ENCODE results near the gene TTC39B. TPM values are rescaled to one million over a fixed set of nuclear protein-coding genes. Genes with fewer than 3 reads are reported as not detected.

The TTC39B gene
- total RNA-seq, 1 donor from 2014 or later = 30.6 TPM

GRCh38 chr9:15211815-15212495, 95.1 kb downstream of the TTC39B start:
- Mint-ChIP-seq H3K36me3 (ENCODE audit: low read depth) (peaks cover 17% of the 10 kb centered on the region), H3K27ac (ENCODE audit: unreplicated experiment) (peak overlapping the region; percentile 78)
- DNase-seq (ENCODE audit: low spot score) = no peak

GRCh38 chr9:15211160-15211814, 95.7 kb downstream of the TTC39B start:
- no peaks in the 10 kb centered on the region for H3K9me3 Mint-ChIP-seq (ENCODE audit: low read depth)
- H3K4me3 Mint-ChIP-seq (ENCODE audit: unreplicated experiment) = no peak overlapping the region
- no peak for DNase-seq (ENCODE audit: low spot score)
- TF ChIP-seq CTCF (IDR thresholded peaks at IDR 0.05) = peak; percentile 99
- H3K36me3 Mint-ChIP-seq (ENCODE audit: low read depth) = peaks cover 17% of the 10 kb centered on the region
- H3K27ac Mint-ChIP-seq (ENCODE audit: unreplicated experiment) = peak overlapping the region; percentile 58
- H3K4me1 Mint-ChIP-seq (ENCODE audit: low read depth) = peaks cover 33% of the 10 kb centered on the region
- H3K27me3 Mint-ChIP-seq (ENCODE audit: low read depth) = no peaks in the 10 kb centered on the region

More at GRCh38 chr9:15211815-15212495, 95.1 kb downstream of the TTC39B start:
- Mint-ChIP-seq H3K27me3 (ENCODE audit: low read depth) (no peaks in the 10 kb centered on the region), H3K9me3 (ENCODE audit: low read depth) (no peaks in the 10 kb centered on the region), H3K4me1 (ENCODE audit: low read depth) (peaks cover 32% of the 10 kb centered on the region), H3K4me3 (ENCODE audit: unreplicated experiment) (no peak overlapping the region)
- peak; percentile 17 for TF ChIP-seq CTCF (IDR thresholded peaks at IDR 0.05)

- no peak overlapping the region for H3K4me3 Mint-ChIP-seq (ENCODE audit: unreplicated experiment)
- H3K9me3 Mint-ChIP-seq (ENCODE audit: low read depth) = no peaks in the 10 kb centered on the region
- no peak overlapping the region for H3K27ac Mint-ChIP-seq (ENCODE audit: unreplicated experiment)
- peaks cover 15% of the 10 kb centered on the region for H3K36me3 Mint-ChIP-seq (ENCODE audit: low read depth)
- no peak for DNase-seq (ENCODE audit: low spot score)
- no peak for TF ChIP-seq CTCF (IDR thresholded peaks at IDR 0.05)
- no peaks in the 10 kb centered on the region for H3K27me3 Mint-ChIP-seq (ENCODE audit: low read depth)
- peaks cover 39% of the 10 kb centered on the region for H3K4me1 Mint-ChIP-seq (ENCODE audit: low read depth)
Measured at GRCh38 chr9:15206903-15207696, 99.9 kb downstream of the TTC39B start.

GRCh38 chr9:15205632-15206420, 101.2 kb downstream of the TTC39B start:
- no peaks in the 10 kb centered on the region for H3K9me3 Mint-ChIP-seq (ENCODE audit: low read depth)
- DNase-seq (ENCODE audit: low spot score) = no peak
- no peak overlapping the region for H3K4me3 Mint-ChIP-seq (ENCODE audit: unreplicated experiment)
- no peaks in the 10 kb centered on the region for H3K27me3 Mint-ChIP-seq (ENCODE audit: low read depth)
- no peak for TF ChIP-seq CTCF (IDR thresholded peaks at IDR 0.05)
- H3K36me3 Mint-ChIP-seq (ENCODE audit: low read depth) = peaks cover 19% of the 10 kb centered on the region
- peak overlapping the region; percentile 23 for H3K27ac Mint-ChIP-seq (ENCODE audit: unreplicated experiment)
- H3K4me1 Mint-ChIP-seq (ENCODE audit: low read depth) = peaks cover 26% of the 10 kb centered on the region

Data from chondrocyte (in vitro differentiated cells).